Neural crest cell (in vitro differentiated cells): Measurements from ENCODE around the gene LTV1. TPM values are rescaled to one million over a fixed set of nuclear protein-coding genes. Genes with fewer than 3 reads are reported as not detected.

Experiments used
- DNase-seq: peaks from one replicate; pipeline ENCODE4 v3.0.0; 2021; ENCODE audit warnings: low read depth, mixed read lengths, low spot score
- H3K27ac Mint-ChIP-seq: one replicate; pipeline ENCODE4 v1.8.0; 2021; ENCODE audit warnings: mild to moderate bottlenecking, mixed read lengths; ENCODE audit not compliant: unreplicated experiment
- H3K27me3 Mint-ChIP-seq: 2 replicates; pipeline ENCODE4 v1.8.0; 2021; ENCODE audit warnings: low read depth, mild to moderate bottlenecking, mixed read lengths
- H3K36me3 Mint-ChIP-seq: 2 replicates; pipeline ENCODE4 v1.8.0; 2021; ENCODE audit warnings: low read depth, mild to moderate bottlenecking, mixed read lengths
- H3K4me1 Mint-ChIP-seq: 2 replicates; pipeline ENCODE4 v1.8.0; 2021; ENCODE audit warnings: mixed read lengths
- H3K4me3 Mint-ChIP-seq: one replicate; pipeline ENCODE4 v1.8.0; 2021; ENCODE audit warnings: mild to moderate bottlenecking, mixed read lengths
- H3K9me3 Mint-ChIP-seq: 2 replicates; pipeline ENCODE4 v1.8.0; 2021; ENCODE audit warnings: mixed read lengths
- CTCF ChIP-seq: fragments of 200-600 bp; sonication (generic); conservative IDR thresholded peaks from 2 replicates; pipeline ENCODE4 v1.5.0; 2021; ENCODE audit warnings: antibody characterized with exemption, mild to moderate bottlenecking
- total RNA-seq: library from RNA; stranded (reverse); gene quantifications from 2 replicates; pipeline ENCODE4 v1.2.1, GENCODE V29; 2021

Gene LTV1
- total RNA-seq, 1 donor from 2014 or later: 33.1 TPM

DNA sequence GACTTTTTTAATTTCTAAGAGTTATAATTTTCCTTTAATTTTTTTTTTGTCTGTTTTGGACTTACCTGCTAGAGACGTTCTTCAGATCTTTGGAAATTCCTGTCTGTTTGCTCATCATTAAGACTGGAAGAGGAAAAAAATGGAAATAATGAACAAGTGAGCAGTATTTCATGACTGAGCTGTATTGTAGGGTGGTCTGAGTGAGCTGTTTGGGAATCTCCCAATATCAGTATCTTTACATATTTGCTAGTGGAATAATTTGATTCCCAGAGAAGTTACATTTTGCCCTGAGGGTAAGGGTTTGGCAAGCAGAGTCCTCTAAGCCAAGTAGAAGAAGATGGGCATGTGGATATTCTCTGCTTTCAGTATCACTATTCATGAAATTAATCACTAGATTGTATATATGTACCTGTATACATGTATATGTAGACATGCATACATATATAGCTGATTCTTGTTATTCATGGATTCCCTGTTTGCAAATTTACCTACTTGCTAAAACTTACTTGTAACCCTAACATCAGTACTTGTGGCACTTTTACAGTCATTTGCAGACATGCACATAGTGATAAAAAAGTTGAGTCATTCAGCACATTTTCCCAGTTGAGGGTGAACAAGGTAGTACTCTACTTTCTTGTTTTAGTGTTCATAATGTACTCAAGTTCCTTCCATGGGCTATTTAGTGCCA is 34.6 kb downstream of the LTV1 start:
- Mint-ChIP-seq H3K27ac (no peak overlapping the region), H3K27me3 (no peaks in the 10 kb centered on the region), H3K9me3 (peaks cover 20% of the 10 kb centered on the region), H3K36me3 (peaks cover 12% of the 10 kb centered on the region), H3K4me1 (no peaks in the 10 kb centered on the region), H3K4me3 (no peak overlapping the region)
- no peak for DNase-seq
- no peak for TF ChIP-seq CTCF

DNA sequence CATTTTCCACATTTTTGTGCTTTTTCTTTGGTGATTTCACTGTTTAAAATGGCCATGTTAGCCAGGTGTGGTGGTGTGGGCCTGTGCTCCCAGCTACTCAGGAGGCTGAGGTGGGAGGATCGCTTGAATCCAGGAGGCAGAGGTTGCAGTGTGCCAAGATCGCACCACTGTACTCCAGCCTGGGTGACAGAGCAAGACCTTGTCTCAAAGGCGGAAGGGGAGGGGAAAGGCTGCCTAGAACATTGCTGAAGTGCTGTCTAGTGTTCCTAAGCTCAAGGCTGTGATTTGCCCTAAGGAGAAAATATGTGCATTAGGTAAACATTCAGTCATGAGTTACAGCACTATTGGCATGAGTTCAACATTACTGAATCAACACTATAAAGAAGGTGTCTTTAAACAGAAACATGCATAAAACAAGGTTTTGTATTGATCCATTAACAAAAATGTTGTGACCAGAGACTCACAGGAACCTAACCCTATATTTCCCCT is 35.2 kb downstream of the LTV1 start:
- Mint-ChIP-seq H3K27me3 (no peaks in the 10 kb centered on the region), H3K4me3 (no peak overlapping the region), H3K36me3 (peaks cover 12% of the 10 kb centered on the region), H3K4me1 (no peaks in the 10 kb centered on the region), H3K9me3 (peaks cover 18% of the 10 kb centered on the region), H3K27ac (no peak overlapping the region)
- no peak for DNase-seq
- no peak for TF ChIP-seq CTCF

DNA sequence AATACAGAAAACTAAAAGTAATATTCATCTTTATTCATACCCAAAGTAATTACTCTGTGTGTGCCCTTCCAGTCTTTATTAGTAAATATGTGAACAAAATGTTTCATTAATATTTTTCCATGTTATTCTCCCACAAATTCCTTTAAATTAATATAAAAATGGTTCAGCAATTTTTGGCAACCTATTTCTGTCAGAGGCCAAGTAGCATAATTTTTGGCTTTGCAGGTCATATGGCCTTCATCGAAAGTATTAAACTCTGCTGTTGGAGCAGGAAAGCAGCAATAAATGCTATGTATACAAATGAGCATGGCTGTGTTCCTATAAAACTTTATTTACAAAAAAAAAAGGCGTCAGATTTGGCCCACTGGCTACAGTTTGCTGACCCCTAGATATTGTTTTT is 37.3 kb downstream of the LTV1 start:
- Mint-ChIP-seq H3K4me3 (no peak overlapping the region), H3K4me1 (no peaks in the 10 kb centered on the region), H3K27me3 (no peaks in the 10 kb centered on the region), H3K9me3 (peaks cover 9% of the 10 kb centered on the region), H3K27ac (no peak overlapping the region), H3K36me3 (peaks cover 9% of the 10 kb centered on the region)
- DNase-seq: no peak
- no peak for TF ChIP-seq CTCF

DNA sequence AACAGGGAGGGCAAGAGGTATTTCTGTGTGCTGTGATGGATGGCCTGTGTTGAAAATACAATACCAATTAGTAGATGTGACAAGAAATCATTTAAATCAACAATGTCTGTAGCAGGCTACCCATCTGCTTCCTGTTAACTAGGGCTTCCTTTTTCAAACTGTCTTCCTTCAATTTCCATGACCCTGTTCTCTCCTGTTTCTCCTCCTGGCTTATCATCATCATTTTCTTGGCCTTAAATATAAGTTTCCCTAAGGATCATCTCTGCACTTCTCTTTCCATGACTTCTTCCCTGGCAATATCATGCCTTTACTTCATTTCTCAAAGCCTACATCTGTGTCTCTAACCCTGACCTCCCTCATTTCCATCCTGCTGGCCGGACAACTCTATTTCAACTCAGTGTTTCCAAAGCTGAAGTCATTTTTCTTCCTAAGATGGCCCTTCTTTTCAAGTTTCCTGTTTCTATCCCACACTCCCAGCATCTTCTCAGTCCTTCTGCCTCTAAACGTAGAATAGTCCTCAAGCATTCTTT is 39.3 kb downstream of the LTV1 start:
- no peak overlapping the region for H3K27ac Mint-ChIP-seq
- no peak overlapping the region for H3K4me3 Mint-ChIP-seq
- no peak for DNase-seq
- peaks cover 6% of the 10 kb centered on the region for H3K9me3 Mint-ChIP-seq
- no peak for TF ChIP-seq CTCF
- H3K27me3 Mint-ChIP-seq: no peaks in the 10 kb centered on the region
- no peaks in the 10 kb centered on the region for H3K4me1 Mint-ChIP-seq
- H3K36me3 Mint-ChIP-seq: peaks cover 3% of the 10 kb centered on the region

GRCh38 chr6:143884216-143884900 is 41.2 kb downstream of the LTV1 start:
- H3K27ac Mint-ChIP-seq: no peak overlapping the region
- no peaks in the 10 kb centered on the region for H3K9me3 Mint-ChIP-seq
- no peaks in the 10 kb centered on the region for H3K36me3 Mint-ChIP-seq
- no peaks in the 10 kb centered on the region for H3K27me3 Mint-ChIP-seq
- TF ChIP-seq CTCF: no peak
- H3K4me3 Mint-ChIP-seq: no peak overlapping the region
- H3K4me1 Mint-ChIP-seq: no peaks in the 10 kb centered on the region
- DNase-seq: no peak
